GM12872 (cell line): Measurements from ENCODE around the gene DAAM2.

ENCODE experiments used
- CTCF ChIP-seq: IDR thresholded peaks from 3 replicates; pipeline ENCODE4 v1.5.1; 2011; ENCODE audit warnings: low read depth, mild to moderate bottlenecking, low read length, moderate library complexity; ENCODE audit not compliant: insufficient read depth

Gene DAAM2

GRCh38 chr6:39841291-39841690, 49.1 kb downstream of the DAAM2 start:
- no peak for TF ChIP-seq CTCF

GRCh38 chr6:39841923-39842322, 49.7 kb downstream of the DAAM2 start:
- no peak for TF ChIP-seq CTCF

- no peak for TF ChIP-seq CTCF
These were observed 51.3 kb downstream of the DAAM2 start for GRCh38 chr6:39843305-39844020.

- TF ChIP-seq CTCF: no peak
These were observed 52.7 kb downstream of the DAAM2 start for GRCh38 chr6:39844866-39845265.

GRCh38 chr6:39847221-39847620, 55.0 kb downstream of the DAAM2 start:
- TF ChIP-seq CTCF: no peak

GRCh38 chr6:39848171-39848570, 56.0 kb downstream of the DAAM2 start:
- no peak for TF ChIP-seq CTCF

GRCh38 chr6:39849228-39849627, 57.1 kb downstream of the DAAM2 start:
- TF ChIP-seq CTCF: no peak
